GM19452 (cell line): ENCODE results near the gene POMC.
"Not testable (repeated sequence)": the region's sequence is repeated elsewhere in the genome, so short reads cannot be mapped to it uniquely, and the experiment has no call there.

Experiments
- ATAC-seq: cut with Tn5 transposase; IDR thresholded peaks from one replicate; pipeline ENCODE4 v1.9.1; 2021; ENCODE audit not compliant: unreplicated experiment

POMC gene

GRCh38 chr2:25168256-25169072, at the start of gene POMC:
Gene POMC, minus strand, starts transcription at chr2:25168580. Its CDS starts 3,808 bp downstream, at chr2:25164772.
- no peak for ATAC-seq

- no peak for ATAC-seq
These were observed 49.7 kb upstream of the POMC start for GRCh38 chr2:25218100-25218499.

GRCh38 chr2:25215948-25216679, 47.7 kb upstream of the POMC start:
- peak; percentile 65 for ATAC-seq

GRCh38 chr2:25215232-25215631, 46.9 kb upstream of the POMC start:
- no peak for ATAC-seq

- ATAC-seq: no peak
These were observed 44.8 kb upstream of the POMC start for GRCh38 chr2:25213229-25213628.

GRCh38 chr2:25210923-25211322, 42.5 kb upstream of the POMC start:
- not testable (repeated sequence) for ATAC-seq

GRCh38 chr2:25207078-25207545, 38.7 kb upstream of the POMC start:
- no peak for ATAC-seq

- ATAC-seq: no peak
These were observed 35.9 kb upstream of the POMC start for GRCh38 chr2:25204190-25204838.

- ATAC-seq: no peak
These were observed 33.9 kb upstream of the POMC start for GRCh38 chr2:25202275-25202674.

GRCh38 chr2:25201794-25202193, 33.4 kb upstream of the POMC start:
- ATAC-seq: no peak

GRCh38 chr2:25201265-25201664, 32.9 kb upstream of the POMC start:
- no peak for ATAC-seq

- ATAC-seq: no peak
These were observed 30.2 kb upstream of the POMC start for GRCh38 chr2:25198576-25198975.

GRCh38 chr2:25198209-25198525, 29.8 kb upstream of the POMC start:
- no peak for ATAC-seq

GRCh38 chr2:25197336-25198208, 29.2 kb upstream of the POMC start:
- ATAC-seq: no peak

- no peak for ATAC-seq
These were observed 26.3 kb upstream of the POMC start for GRCh38 chr2:25194576-25195122.

GRCh38 chr2:25190536-25190935, 22.2 kb upstream of the POMC start:
- no peak for ATAC-seq

- no peak for ATAC-seq
These were observed 20.0 kb upstream of the POMC start for GRCh38 chr2:25188405-25188804.

- ATAC-seq: no peak
These were observed 19.5 kb upstream of the POMC start for GRCh38 chr2:25187729-25188350.

- ATAC-seq: no peak
These were observed 15.9 kb upstream of the POMC start for GRCh38 chr2:25184254-25184653.

- no peak for ATAC-seq
These were observed 10.6 kb upstream of the POMC start for GRCh38 chr2:25178976-25179375.
